Chondrocyte (in vitro differentiated cells): Measurements from ENCODE around the gene COL21A1. TPM values are rescaled to one million over a fixed set of nuclear protein-coding genes. Genes with fewer than 3 reads are reported as not detected.

Experiments used
- DNase-seq: peaks from one replicate; pipeline ENCODE4 v3.0.0; 2021; ENCODE audit warnings: mixed read lengths, low spot score
- H3K27ac Mint-ChIP-seq: one replicate; pipeline ENCODE4 v1.8.0; 2021; ENCODE audit warnings: mild to moderate bottlenecking, moderate library complexity, mixed read lengths; ENCODE audit not compliant: unreplicated experiment
- H3K27me3 Mint-ChIP-seq: 2 replicates; pipeline ENCODE4 v1.8.0; 2021; ENCODE audit warnings: low read depth, mixed read lengths
- H3K36me3 Mint-ChIP-seq: 2 replicates; pipeline ENCODE4 v1.8.0; 2021; ENCODE audit warnings: low read depth, mixed read lengths
- H3K4me1 Mint-ChIP-seq: 2 replicates; pipeline ENCODE4 v1.8.0; 2021; ENCODE audit warnings: low read depth, mild to moderate bottlenecking, mixed read lengths
- H3K4me3 Mint-ChIP-seq: one replicate; pipeline ENCODE4 v1.8.0; 2021; ENCODE audit warnings: mild to moderate bottlenecking, moderate library complexity, mixed read lengths; ENCODE audit not compliant: unreplicated experiment
- H3K9me3 Mint-ChIP-seq: 2 replicates; pipeline ENCODE4 v1.8.0; 2021; ENCODE audit warnings: low read depth, mixed read lengths
- total RNA-seq: library from RNA; stranded (reverse); gene quantifications from 3 replicates; pipeline ENCODE4 v1.2.1, GENCODE V29; 2021
- TF ChIP-seq, protein P1 (sequence below): fragments of 200-600 bp; sonication (generic); IDR thresholded peaks from 2 replicates; pipeline ENCODE4 v1.5.0; 2021; ENCODE audit warnings: antibody characterized with exemption, mild to moderate bottlenecking, moderate library complexity

Gene COL21A1
- total RNA-seq, 1 donor from 2014 or later = 68.9 TPM

DNA sequence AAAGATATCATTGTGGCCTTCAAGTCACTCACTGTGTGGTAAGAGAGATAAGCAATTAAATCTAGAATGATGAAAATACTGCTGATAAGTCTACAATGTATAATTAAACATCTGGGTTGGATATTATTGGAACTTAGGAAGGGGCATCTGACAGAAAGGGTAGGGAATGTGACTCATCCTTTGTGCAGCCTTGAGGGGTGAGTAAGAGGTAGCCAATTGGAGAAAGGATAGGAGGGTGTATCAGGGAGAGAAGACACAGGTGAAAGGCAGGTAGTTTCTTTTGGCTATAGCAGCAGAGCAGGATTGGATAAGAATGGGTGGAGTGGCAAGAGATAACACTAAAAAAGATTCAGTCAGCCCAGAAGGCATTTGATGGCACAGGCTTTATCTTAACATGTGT lies 182.0 kb downstream of the COL21A1 start:
- Mint-ChIP-seq H3K36me3 (peaks cover 21% of the 10 kb centered on the region), H3K4me3 (no peak overlapping the region), H3K27ac (no peak overlapping the region), H3K4me1 (peaks cover 25% of the 10 kb centered on the region), H3K27me3 (no peaks in the 10 kb centered on the region), H3K9me3 (no peaks in the 10 kb centered on the region)
- TF ChIP-seq, protein P1, sequence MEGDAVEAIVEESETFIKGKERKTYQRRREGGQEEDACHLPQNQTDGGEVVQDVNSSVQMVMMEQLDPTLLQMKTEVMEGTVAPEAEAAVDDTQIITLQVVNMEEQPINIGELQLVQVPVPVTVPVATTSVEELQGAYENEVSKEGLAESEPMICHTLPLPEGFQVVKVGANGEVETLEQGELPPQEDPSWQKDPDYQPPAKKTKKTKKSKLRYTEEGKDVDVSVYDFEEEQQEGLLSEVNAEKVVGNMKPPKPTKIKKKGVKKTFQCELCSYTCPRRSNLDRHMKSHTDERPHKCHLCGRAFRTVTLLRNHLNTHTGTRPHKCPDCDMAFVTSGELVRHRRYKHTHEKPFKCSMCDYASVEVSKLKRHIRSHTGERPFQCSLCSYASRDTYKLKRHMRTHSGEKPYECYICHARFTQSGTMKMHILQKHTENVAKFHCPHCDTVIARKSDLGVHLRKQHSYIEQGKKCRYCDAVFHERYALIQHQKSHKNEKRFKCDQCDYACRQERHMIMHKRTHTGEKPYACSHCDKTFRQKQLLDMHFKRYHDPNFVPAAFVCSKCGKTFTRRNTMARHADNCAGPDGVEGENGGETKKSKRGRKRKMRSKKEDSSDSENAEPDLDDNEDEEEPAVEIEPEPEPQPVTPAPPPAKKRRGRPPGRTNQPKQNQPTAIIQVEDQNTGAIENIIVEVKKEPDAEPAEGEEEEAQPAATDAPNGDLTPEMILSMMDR = no peak
- DNase-seq = no peak

DNA sequence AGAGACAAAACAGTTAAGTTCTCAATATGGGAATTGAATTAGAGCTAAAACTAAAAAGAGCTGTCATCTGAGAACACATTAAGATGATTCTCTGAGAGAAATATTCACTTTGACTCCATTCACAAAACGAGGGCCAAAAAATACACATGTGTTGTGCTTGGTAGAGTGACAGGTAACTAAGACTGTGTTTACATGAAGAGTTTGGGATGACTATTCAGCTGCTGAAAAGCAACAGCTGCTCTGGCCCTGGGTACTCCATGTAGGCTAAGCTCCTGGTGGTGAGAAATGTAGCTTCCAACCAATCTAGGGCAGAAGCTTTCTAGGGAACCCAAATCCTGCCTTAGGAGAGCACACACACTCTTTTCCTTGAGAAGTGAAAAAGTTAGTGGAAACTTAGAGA lies 184.5 kb downstream of the COL21A1 start:
- no peak for DNase-seq
- Mint-ChIP-seq H3K9me3 (no peaks in the 10 kb centered on the region), H3K27me3 (no peaks in the 10 kb centered on the region), H3K36me3 (peaks cover 20% of the 10 kb centered on the region), H3K4me3 (no peak overlapping the region), H3K4me1 (peaks cover 32% of the 10 kb centered on the region), H3K27ac (peak overlapping the region; percentile 50)
- TF ChIP-seq, protein P1 = no peak

DNA sequence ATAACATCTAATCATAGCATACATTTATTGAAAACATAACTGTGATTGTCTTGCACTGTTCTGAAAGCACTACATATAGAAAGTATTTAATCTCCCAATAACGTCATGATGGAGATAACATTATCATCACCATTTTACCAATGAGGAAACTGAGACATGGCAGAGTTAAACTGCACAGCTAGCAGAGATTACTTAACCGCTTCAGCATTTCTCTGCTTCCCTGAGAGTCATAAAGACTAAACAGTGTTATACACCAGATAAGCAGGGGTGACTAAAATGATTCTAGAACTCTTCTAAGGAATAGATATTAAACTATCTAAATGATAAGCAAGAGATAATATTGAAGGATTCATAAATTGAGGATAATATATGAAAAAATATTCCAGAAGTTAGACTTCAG lies 188.7 kb downstream of the COL21A1 start:
- TF ChIP-seq, protein P1 = no peak
- no peak for DNase-seq
- peaks cover 7% of the 10 kb centered on the region for H3K36me3 Mint-ChIP-seq
- peaks cover 52% of the 10 kb centered on the region for H3K4me1 Mint-ChIP-seq
- no peaks in the 10 kb centered on the region for H3K9me3 Mint-ChIP-seq
- no peak overlapping the region for H3K27ac Mint-ChIP-seq
- H3K4me3 Mint-ChIP-seq = no peak overlapping the region
- no peaks in the 10 kb centered on the region for H3K27me3 Mint-ChIP-seq

DNA sequence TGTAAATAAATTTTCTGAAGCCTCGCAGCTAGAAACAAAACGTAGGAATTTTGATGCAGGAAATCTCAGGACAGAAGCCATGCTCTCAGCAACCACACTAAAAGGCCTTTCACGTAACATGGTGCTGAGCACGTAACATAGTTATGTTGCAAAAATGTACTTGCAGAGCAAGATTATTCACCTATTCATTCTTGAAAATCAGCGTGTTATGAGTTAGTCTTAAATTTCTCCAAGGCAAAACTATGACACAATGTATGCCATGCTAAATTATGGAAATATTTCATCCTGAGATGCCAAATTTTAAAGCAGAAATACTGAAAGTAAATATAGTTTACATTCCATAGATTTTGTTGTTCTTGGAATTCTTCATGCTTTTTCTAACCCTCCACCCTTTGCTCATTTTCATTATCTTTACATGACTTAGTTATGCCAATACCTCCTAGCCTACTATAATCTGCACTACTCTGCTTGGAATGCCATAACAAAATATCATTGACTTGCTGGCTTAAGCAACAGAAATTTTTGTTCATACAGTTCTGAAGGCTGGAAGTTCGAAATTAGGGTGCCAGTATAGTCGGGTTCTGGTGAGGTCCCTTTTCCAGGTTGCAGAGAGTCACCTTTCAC lies 192.2 kb downstream of the COL21A1 start:
- H3K27ac Mint-ChIP-seq = peak overlapping the region; percentile 68
- H3K4me1 Mint-ChIP-seq = peaks cover 57% of the 10 kb centered on the region
- H3K36me3 Mint-ChIP-seq = peaks cover 4% of the 10 kb centered on the region
- H3K27me3 Mint-ChIP-seq = no peaks in the 10 kb centered on the region
- no peaks in the 10 kb centered on the region for H3K9me3 Mint-ChIP-seq
- TF ChIP-seq, protein P1 = no peak
- H3K4me3 Mint-ChIP-seq = no peak overlapping the region
- no peak for DNase-seq

DNA sequence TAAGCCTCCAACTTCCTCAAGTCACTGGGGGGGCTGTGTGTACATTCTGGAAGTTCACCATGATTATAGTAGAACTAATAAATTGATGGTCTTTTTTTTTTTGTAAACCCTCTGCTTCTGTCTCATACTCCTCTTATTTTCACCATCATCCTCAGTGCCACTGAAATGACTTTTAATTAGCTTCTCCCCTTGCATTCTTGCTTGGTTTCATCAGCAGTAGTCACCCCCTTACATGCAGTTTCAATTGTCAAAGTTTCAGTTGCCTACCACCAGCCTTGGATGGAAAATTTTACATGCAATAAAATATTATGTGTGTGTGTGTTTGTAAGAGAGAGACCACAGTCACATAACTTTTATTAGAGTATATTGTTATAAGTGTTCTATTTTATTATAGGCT lies 196.2 kb downstream of the COL21A1 start:
- H3K27me3 Mint-ChIP-seq = no peaks in the 10 kb centered on the region
- H3K9me3 Mint-ChIP-seq = no peaks in the 10 kb centered on the region
- TF ChIP-seq, protein P1 = no peak
- peaks cover 77% of the 10 kb centered on the region for H3K4me1 Mint-ChIP-seq
- DNase-seq = no peak
- peak overlapping the region; percentile 75 for H3K27ac Mint-ChIP-seq
- H3K4me3 Mint-ChIP-seq = no peak overlapping the region
- H3K36me3 Mint-ChIP-seq = peaks cover 2% of the 10 kb centered on the region
